Loucy (cell line): ENCODE measurements around the gene HSD11B2.

Source experiments
- H2AFZ ChIP-seq: fragments of 200-600 bp; sonication (generic); 2 replicates; pipeline ENCODE4 v1.6.0; 2016; ENCODE audit warnings: antibody characterized with exemption, mild to moderate bottlenecking, low read length, moderate library complexity
- H3F3A ChIP-seq: fragments of 200-600 bp; 2 replicates; pipeline ENCODE4 v1.6.0; 2016; ENCODE audit warnings: antibody characterized with exemption, low read depth, mild to moderate bottlenecking
- H3K27me3 ChIP-seq: fragments of 200-600 bp; sonication (generic); 2 replicates; pipeline ENCODE4 v1.6.1; 2014; ENCODE audit warnings: low read length, mild to moderate bottlenecking; ENCODE audit not compliant: insufficient read depth, poor library complexity, severe bottlenecking
- H3K36me3 ChIP-seq: fragments of 200-600 bp; sonication (generic); 2 replicates; pipeline ENCODE4 v1.6.1; 2016; ENCODE audit warnings: low read length; ENCODE audit not compliant: insufficient read depth
- H3K4me1 ChIP-seq: fragments of 200-600 bp; sonication (generic); 2 replicates; pipeline ENCODE4 v1.5.1; 2014; ENCODE audit warnings: low read length, mild to moderate bottlenecking; ENCODE audit not compliant: insufficient read depth, poor library complexity, severe bottlenecking
- H3K4me2 ChIP-seq: fragments of 200-600 bp; sonication (generic); 2 replicates; pipeline ENCODE4 v1.6.0; 2014; ENCODE audit warnings: antibody characterized with exemption, low read length, low read depth, mild to moderate bottlenecking; ENCODE audit not compliant: poor library complexity, severe bottlenecking
- H3K4me3 ChIP-seq: fragments of 200-600 bp; sonication (generic); 2 replicates; pipeline ENCODE4 v1.5.1; 2014; ENCODE audit warnings: low read length, mild to moderate bottlenecking, mixed read lengths; ENCODE audit not compliant: poor library complexity, severe bottlenecking
- H3K79me2 ChIP-seq: fragments of 200-600 bp; sonication (generic); 2 replicates; pipeline ENCODE4 v1.6.1; 2014; ENCODE audit warnings: low read length; ENCODE audit not compliant: insufficient read depth
- H3K9ac ChIP-seq: fragments of 200-600 bp; sonication (generic); 2 replicates; pipeline ENCODE4 v1.6.0; 2014; ENCODE audit warnings: mild to moderate bottlenecking, low read depth, low read length, moderate library complexity; ENCODE audit not compliant: poor library complexity, severe bottlenecking
- H3K9me2 ChIP-seq: fragments of 200-600 bp; sonication (generic); replicated peaks from 2 replicates; pipeline ENCODE4 v1.6.1; 2016; ENCODE audit warnings: low read depth, low read length, mixed read lengths
- H3K9me3 ChIP-seq: fragments of 200-600 bp; sonication (generic); 2 replicates; pipeline ENCODE4 v1.6.1; 2014; ENCODE audit warnings: mild to moderate bottlenecking, antibody characterized with exemption, low read length, low read depth; ENCODE audit not compliant: insufficient read depth
- H4K20me1 ChIP-seq: fragments of 200-600 bp; sonication (generic); 2 replicates; pipeline ENCODE4 v1.6.0; 2014; ENCODE audit warnings: antibody characterized with exemption, low read length, mild to moderate bottlenecking; ENCODE audit not compliant: insufficient read depth, poor library complexity, severe bottlenecking
- EZH2phosphoT487 ChIP-seq: fragments of 200-600 bp; IDR thresholded peaks from 2 replicates; pipeline ENCODE4 v1.6.1; 2018; ENCODE audit warnings: antibody characterized with exemption, mild to moderate bottlenecking, moderate library complexity, borderline replicate concordance
- TF ChIP-seq, protein P1 (sequence below): fragments of 200-600 bp; sonication (generic); conservative IDR thresholded peaks from 2 replicates; pipeline ENCODE4 v1.5.1; 2014; ENCODE audit warnings: mild to moderate bottlenecking, antibody characterized with exemption, low read length

Gene HSD11B2

DNA sequence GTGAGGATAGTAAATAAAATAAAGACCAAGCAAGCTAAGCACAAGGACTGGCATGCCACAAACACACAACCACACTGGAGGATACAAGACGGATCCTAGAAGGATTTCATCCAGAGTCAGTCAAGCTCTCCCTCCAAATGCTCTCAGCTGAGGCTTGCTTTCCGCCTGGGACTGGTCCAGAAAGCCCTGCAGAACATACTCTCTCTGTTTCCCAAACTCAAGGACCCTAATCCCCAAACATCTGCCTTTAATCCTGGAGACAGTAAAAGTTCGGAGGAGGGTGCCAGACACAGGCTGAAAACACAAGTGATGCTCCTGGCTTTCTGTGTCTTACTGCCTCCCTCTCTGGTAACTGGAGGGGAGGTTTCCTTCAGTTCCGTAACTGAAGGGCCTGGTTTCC is 5.3 kb upstream of the HSD11B2 start:
- TF ChIP-seq, protein P1, sequence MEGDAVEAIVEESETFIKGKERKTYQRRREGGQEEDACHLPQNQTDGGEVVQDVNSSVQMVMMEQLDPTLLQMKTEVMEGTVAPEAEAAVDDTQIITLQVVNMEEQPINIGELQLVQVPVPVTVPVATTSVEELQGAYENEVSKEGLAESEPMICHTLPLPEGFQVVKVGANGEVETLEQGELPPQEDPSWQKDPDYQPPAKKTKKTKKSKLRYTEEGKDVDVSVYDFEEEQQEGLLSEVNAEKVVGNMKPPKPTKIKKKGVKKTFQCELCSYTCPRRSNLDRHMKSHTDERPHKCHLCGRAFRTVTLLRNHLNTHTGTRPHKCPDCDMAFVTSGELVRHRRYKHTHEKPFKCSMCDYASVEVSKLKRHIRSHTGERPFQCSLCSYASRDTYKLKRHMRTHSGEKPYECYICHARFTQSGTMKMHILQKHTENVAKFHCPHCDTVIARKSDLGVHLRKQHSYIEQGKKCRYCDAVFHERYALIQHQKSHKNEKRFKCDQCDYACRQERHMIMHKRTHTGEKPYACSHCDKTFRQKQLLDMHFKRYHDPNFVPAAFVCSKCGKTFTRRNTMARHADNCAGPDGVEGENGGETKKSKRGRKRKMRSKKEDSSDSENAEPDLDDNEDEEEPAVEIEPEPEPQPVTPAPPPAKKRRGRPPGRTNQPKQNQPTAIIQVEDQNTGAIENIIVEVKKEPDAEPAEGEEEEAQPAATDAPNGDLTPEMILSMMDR = no peak
- no peak for TF ChIP-seq EZH2phosphoT487

DNA sequence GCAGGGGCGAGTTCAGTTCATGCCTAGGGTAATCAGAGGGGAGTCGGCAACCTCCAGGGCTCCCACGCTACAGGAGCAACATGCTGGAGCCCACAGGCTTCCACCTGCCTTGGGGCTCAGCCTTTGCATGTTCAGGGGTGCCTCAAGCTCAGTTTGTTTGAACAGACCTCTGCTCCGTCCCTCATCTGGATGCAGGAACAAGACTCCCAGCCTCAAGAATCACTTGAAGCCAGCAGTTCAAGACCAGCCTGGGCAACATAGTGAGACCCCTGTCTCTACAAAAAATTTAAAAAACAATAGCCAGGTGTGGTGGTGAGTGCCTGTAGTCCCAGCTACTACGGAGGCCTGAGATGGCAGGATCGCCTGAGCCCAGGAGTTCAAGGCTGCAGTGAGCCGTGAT is 4.9 kb upstream of the HSD11B2 start:
- Histone ChIP-seq H4K20me1 (no peaks in the 10 kb centered on the region), H3F3A (no peaks in the 10 kb centered on the region), H3K9me3 (no peaks in the 10 kb centered on the region), H3K9ac (no peak overlapping the region), H2AFZ (no peak overlapping the region), H3K4me3 (no peak overlapping the region), H3K79me2 (no peaks in the 10 kb centered on the region), H3K4me2 (no peak overlapping the region), H3K27me3 (no peaks in the 10 kb centered on the region), H3K36me3 (no peaks in the 10 kb centered on the region), H3K9me2 (no peaks in the 10 kb centered on the region), H3K4me1 (no peaks in the 10 kb centered on the region)
- TF ChIP-seq, protein P1 = no peak
- TF ChIP-seq EZH2phosphoT487 = no peak

More for the DNA sequence above, 5.3 kb upstream of the HSD11B2 start:
- Histone ChIP-seq H4K20me1 (no peaks in the 10 kb centered on the region), H3K79me2 (no peaks in the 10 kb centered on the region), H3K36me3 (no peaks in the 10 kb centered on the region), H3K27me3 (no peaks in the 10 kb centered on the region), H3K9me2 (no peaks in the 10 kb centered on the region), H3F3A (no peaks in the 10 kb centered on the region), H2AFZ (no peak overlapping the region), H3K4me2 (no peak overlapping the region), H3K4me1 (no peaks in the 10 kb centered on the region), H3K9me3 (no peaks in the 10 kb centered on the region), H3K4me3 (no peak overlapping the region), H3K9ac (no peak overlapping the region)

DNA sequence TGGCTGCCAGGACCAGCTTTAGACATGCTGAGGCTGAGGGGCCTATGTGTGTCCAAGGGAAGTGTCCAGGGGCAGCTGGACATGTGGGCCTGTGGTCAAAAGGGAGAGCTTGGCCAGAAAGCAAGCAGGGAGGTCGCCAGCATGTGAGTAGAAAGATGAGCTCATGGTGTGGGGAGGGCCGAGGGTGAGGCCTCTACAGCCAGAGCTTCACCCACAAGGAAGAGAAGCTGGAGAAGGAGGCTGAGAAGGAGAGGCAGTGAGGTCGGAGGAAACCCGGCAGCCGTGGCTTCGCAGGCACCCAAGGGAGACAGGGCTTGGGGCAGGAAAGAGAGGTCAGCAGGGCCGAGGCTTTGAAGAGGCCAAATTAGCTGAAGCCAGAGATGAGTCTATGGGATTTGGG is 4.0 kb upstream of the HSD11B2 start:
- H3K4me3 ChIP-seq = no peak overlapping the region

More for the DNA sequence above, 4.0 kb upstream of the HSD11B2 start:
- H2AFZ ChIP-seq = no peak overlapping the region
- no peak for TF ChIP-seq EZH2phosphoT487
- TF ChIP-seq, protein P1 = no peak
- H3K4me1 ChIP-seq = no peaks in the 10 kb centered on the region
- H3K27me3 ChIP-seq = no peaks in the 10 kb centered on the region
- no peaks in the 10 kb centered on the region for H3K9me3 ChIP-seq
- no peak overlapping the region for H3K9ac ChIP-seq
- no peaks in the 10 kb centered on the region for H3K79me2 ChIP-seq
- no peaks in the 10 kb centered on the region for H3K9me2 ChIP-seq
- no peak overlapping the region for H3K4me2 ChIP-seq
- H3K36me3 ChIP-seq = no peaks in the 10 kb centered on the region
- no peaks in the 10 kb centered on the region for H4K20me1 ChIP-seq
- H3F3A ChIP-seq = no peaks in the 10 kb centered on the region
